Astrocyte (in vitro differentiated cells and primary cell): ENCODE results near the gene RAVER2.

ENCODE experiments used
- EZH2 ChIP-seq: IDR thresholded peaks from 2 replicates; pipeline ENCODE4 v1.6.1; 2012; ENCODE audit warnings: mild to moderate bottlenecking, low read length, inconsistent platforms; ENCODE audit not compliant: insufficient read depth
- TF ChIP-seq, protein P1 (sequence below): IDR thresholded peaks from 2 replicates; pipeline ENCODE4 v1.5.1; 2011; ENCODE audit warnings: low read depth, mild to moderate bottlenecking, inconsistent platforms, low read length, moderate library complexity; ENCODE audit not compliant: insufficient read depth

DNA sequence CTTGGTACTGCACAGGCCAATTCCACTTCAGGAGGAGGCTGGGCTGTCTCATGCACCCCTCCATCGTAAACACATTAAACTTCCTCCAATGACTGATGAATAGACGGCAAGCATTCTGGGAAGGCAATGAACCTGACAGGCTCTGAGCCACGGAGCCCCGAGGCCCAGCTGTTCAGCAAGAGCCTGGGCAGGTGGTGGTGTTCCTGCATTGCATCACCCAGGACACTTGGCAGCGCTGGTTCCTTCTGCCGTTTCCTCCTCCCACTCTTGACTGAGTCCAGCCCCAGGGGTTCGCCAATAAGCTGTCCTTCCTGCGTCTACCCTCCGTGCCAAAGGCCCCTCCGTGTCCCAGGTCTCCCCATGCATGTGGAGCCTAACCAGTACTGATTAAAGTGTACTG is 111.7 kb downstream of the RAVER2 start:
- TF ChIP-seq, protein P1, sequence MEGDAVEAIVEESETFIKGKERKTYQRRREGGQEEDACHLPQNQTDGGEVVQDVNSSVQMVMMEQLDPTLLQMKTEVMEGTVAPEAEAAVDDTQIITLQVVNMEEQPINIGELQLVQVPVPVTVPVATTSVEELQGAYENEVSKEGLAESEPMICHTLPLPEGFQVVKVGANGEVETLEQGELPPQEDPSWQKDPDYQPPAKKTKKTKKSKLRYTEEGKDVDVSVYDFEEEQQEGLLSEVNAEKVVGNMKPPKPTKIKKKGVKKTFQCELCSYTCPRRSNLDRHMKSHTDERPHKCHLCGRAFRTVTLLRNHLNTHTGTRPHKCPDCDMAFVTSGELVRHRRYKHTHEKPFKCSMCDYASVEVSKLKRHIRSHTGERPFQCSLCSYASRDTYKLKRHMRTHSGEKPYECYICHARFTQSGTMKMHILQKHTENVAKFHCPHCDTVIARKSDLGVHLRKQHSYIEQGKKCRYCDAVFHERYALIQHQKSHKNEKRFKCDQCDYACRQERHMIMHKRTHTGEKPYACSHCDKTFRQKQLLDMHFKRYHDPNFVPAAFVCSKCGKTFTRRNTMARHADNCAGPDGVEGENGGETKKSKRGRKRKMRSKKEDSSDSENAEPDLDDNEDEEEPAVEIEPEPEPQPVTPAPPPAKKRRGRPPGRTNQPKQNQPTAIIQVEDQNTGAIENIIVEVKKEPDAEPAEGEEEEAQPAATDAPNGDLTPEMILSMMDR: no peak
- no peak for TF ChIP-seq EZH2
